Heart left ventricle (tissue), 13 donors: ENCODE data around the gene PSMG3.

ENCODE experiments used
- CTCF ChIP-seq, 12 donors: fragments of 200-600 bp; sonication (generic) in 4 of 12; IDR thresholded peaks; one replicate each; pipeline versions ENCODE4 v1.5.0 to v1.8.0; 2018 to 2022; ENCODE audit warnings: antibody characterized with exemption in 12 of 12, mild to moderate bottlenecking in 5 of 12
- POLR2A ChIP-seq, 2 donors: fragments of 450-650 bp; IDR thresholded peaks; one replicate each; pipeline ENCODE4 v1.6.1; 2017; ENCODE audit warnings: antibody characterized with exemption in 2 of 2, mild to moderate bottlenecking in 2 of 2, moderate library complexity in 2 of 2
- donor health status: ischemic (EF 13 %, LVEDD 7.1; RV severe dilation, severe dysfunction).
- donor health status: DM: no; HTN: yes; CAD: no.
- donor health status: DM: no; HTN: no; CAD: no.
- donor health status: ischemic (EF 25% LVEDD 6.9; RV normal size, moderate dysfunction).
- donor health status: ischemic (EF 25% LVEDD 5.7; RV mildly dilated, moderate dysfunction).
- donor health status: ischemic (EF 35%, LVEDD 5.7; RV mildly dilated, moderate dysfunction).
- donor health status: nonischemic (EF 11% LVEDD 7.7; RV severe dilation, severe dysfunction).
- donor health status: DM: yes; HTN: yes; CAD: no.
- donor health status: PGD.
- donor health status: ischemic (EF 29% LVEDD 5.4; RV normal size, mild dysfunction).
- donor health status: nonischemic (EF 23%, LVEDD 6.1; RV moderate dilation, normal function).

- TF ChIP-seq CTCF (IDR thresholded peaks at IDR 0.05) (no peak), POLR2A (IDR thresholded peaks at IDR 0.05) (no peak)
These were observed 25.2 kb upstream of the PSMG3 start for GRCh38 chr7:1595027-1595426.
